Neural progenitor cell (in vitro differentiated cells): ENCODE data around the gene MAD1L1.

ENCODE experiments used
- CTCF ChIP-seq: fragments of 200-600 bp; sonication (generic); IDR thresholded peaks from 2 replicates; pipeline ENCODE4 v1.5.1; 2017; ENCODE audit warnings: antibody characterized with exemption, mild to moderate bottlenecking
- EZH2phosphoT487 ChIP-seq: fragments of 200-600 bp; sonication (generic); IDR thresholded peaks from 2 replicates; pipeline ENCODE4 v1.6.1; 2017; ENCODE audit warnings: antibody characterized with exemption

GRCh38 chr7:2203766-2204300 lies 28.9 kb downstream of the MAD1L1 start:
- TF ChIP-seq CTCF (no peak), EZH2phosphoT487 (no peak)
